Hepatocyte (in vitro differentiated cells): ENCODE measurements around the gene DOK6. TPM values are rescaled to one million over a fixed set of nuclear protein-coding genes. Genes with fewer than 3 reads are reported as not detected.

Source experiments
- DNase-seq: peaks from one replicate; pipeline ENCODE4 v3.0.0-alpha.2; 2016; ENCODE audit warnings: low spot score
- H2AFZ ChIP-seq: fragments of 200-600 bp; sonication (generic); 2 replicates; pipeline ENCODE4 v1.6.0; 2016; ENCODE audit warnings: antibody characterized with exemption, mild to moderate bottlenecking
- H3K27ac ChIP-seq: fragments of 200-600 bp; sonication (generic); 2 replicates; pipeline ENCODE4 v1.5.1; 2016; ENCODE audit warnings: mild to moderate bottlenecking
- H3K27me3 ChIP-seq: fragments of 200-600 bp; sonication (generic); 2 replicates; pipeline ENCODE4 v1.6.1; 2016
- H3K36me3 ChIP-seq: fragments of 200-600 bp; sonication (generic); replicated peaks from 2 replicates; pipeline ENCODE4 v1.5.1; 2016; ENCODE audit warnings: low read depth; ENCODE audit not compliant: insufficient read depth
- H3K4me1 ChIP-seq: fragments of 200-600 bp; sonication (generic); 2 replicates; pipeline ENCODE4 v1.5.1; 2016; ENCODE audit warnings: mild to moderate bottlenecking, moderate library complexity; ENCODE audit not compliant: insufficient read depth
- H3K4me2 ChIP-seq: fragments of 200-600 bp; sonication (generic); 2 replicates; pipeline ENCODE4 v1.6.0; 2016
- H3K4me3 ChIP-seq: fragments of 200-600 bp; sonication (generic); 2 replicates; pipeline ENCODE4 v1.5.1; 2016; ENCODE audit warnings: mild to moderate bottlenecking
- H3K79me2 ChIP-seq: fragments of 200-600 bp; sonication (generic); 2 replicates; pipeline ENCODE4 v1.6.0; 2017; ENCODE audit warnings: mild to moderate bottlenecking
- H3K9me2 ChIP-seq: fragments of 200-600 bp; sonication (generic); replicated peaks from 2 replicates; pipeline ENCODE4 v1.6.0; 2017; ENCODE audit warnings: mild to moderate bottlenecking; ENCODE audit not compliant: insufficient read depth
- H3K9me3 ChIP-seq: fragments of 200-600 bp; sonication (generic); 2 replicates; pipeline ENCODE4 v1.5.1; 2016; ENCODE audit warnings: low read depth, mild to moderate bottlenecking
- H4K20me1 ChIP-seq: fragments of 200-600 bp; sonication (generic); 2 replicates; pipeline ENCODE4 v1.6.0; 2016; ENCODE audit warnings: mild to moderate bottlenecking; ENCODE audit not compliant: insufficient read depth, poor library complexity, severe bottlenecking
- EZH2 ChIP-seq: fragments of 200-600 bp; sonication (generic); IDR thresholded peaks from 2 replicates; pipeline ENCODE4 v1.6.1; 2016; ENCODE audit warnings: antibody characterized with exemption, mild to moderate bottlenecking, borderline replicate concordance
- EZH2phosphoT487 ChIP-seq: fragments of 200-600 bp; sonication (generic); IDR thresholded peaks from one replicate; pipeline ENCODE4 v1.6.1; 2018; ENCODE audit warnings: antibody characterized with exemption, mild to moderate bottlenecking, low read depth, moderate library complexity; ENCODE audit not compliant: unreplicated experiment, severe bottlenecking
- WGBS: methylation state at CpG from one replicate; pipeline ENCODE4 v1.1.6; 2016; ENCODE audit warnings: low lambda C conversion rate; ENCODE audit errors: missing lambda C conversion rate; 5-methylcytosine and 5-hydroxymethylcytosine counted together
- polyA plus RNA-seq: library from polyadenylated mRNA; unstranded; fragments of >200 nt; fragmentation: Nextera tagmentation; extraction: Ambion mirVana; gene quantifications from 2 replicates; pipeline ENCODE4 v1.2.1, GENCODE V29; 2016
- total RNA-seq: library from RNA; depleted of rRNA; stranded (reverse); fragments of >200 nt; gene quantifications from 2 replicates; pipeline ENCODE4 v1.2.3, GENCODE V29; 2014
- TF ChIP-seq, protein P1 (sequence below): fragments of 200-600 bp; sonication (generic); IDR thresholded peaks from 2 replicates; pipeline ENCODE4 v1.5.1; 2016; ENCODE audit warnings: antibody characterized with exemption, mild to moderate bottlenecking; ENCODE audit not compliant: poor library complexity

Gene DOK6
- total and polyA plus RNA-seq, 2 experiments from 2014 or later: 2.6 to 4.0 TPM

GRCh38 chr18:69387186-69387585 lies 13.5 kb upstream of the DOK6 start:
- Histone ChIP-seq H3K27ac (no peak overlapping the region), H3K27me3 (no peaks in the 10 kb centered on the region), H3K4me3 (no peak overlapping the region), H3K9me2 (no peaks in the 10 kb centered on the region), H3K36me3 (no peaks in the 10 kb centered on the region), H3K4me2 (no peak overlapping the region), H4K20me1 (no peaks in the 10 kb centered on the region), H3K4me1 (no peaks in the 10 kb centered on the region), H2AFZ (no peak overlapping the region), H3K9me3 (no peaks in the 10 kb centered on the region), H3K79me2 (no peaks in the 10 kb centered on the region)
- no peak for DNase-seq
- WGBS: 82% methylated on average over 2 of the region's 2 CpGs
- TF ChIP-seq, protein P1, sequence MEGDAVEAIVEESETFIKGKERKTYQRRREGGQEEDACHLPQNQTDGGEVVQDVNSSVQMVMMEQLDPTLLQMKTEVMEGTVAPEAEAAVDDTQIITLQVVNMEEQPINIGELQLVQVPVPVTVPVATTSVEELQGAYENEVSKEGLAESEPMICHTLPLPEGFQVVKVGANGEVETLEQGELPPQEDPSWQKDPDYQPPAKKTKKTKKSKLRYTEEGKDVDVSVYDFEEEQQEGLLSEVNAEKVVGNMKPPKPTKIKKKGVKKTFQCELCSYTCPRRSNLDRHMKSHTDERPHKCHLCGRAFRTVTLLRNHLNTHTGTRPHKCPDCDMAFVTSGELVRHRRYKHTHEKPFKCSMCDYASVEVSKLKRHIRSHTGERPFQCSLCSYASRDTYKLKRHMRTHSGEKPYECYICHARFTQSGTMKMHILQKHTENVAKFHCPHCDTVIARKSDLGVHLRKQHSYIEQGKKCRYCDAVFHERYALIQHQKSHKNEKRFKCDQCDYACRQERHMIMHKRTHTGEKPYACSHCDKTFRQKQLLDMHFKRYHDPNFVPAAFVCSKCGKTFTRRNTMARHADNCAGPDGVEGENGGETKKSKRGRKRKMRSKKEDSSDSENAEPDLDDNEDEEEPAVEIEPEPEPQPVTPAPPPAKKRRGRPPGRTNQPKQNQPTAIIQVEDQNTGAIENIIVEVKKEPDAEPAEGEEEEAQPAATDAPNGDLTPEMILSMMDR: no peak
- TF ChIP-seq EZH2 (no peak), EZH2phosphoT487 (no peak)

DNA sequence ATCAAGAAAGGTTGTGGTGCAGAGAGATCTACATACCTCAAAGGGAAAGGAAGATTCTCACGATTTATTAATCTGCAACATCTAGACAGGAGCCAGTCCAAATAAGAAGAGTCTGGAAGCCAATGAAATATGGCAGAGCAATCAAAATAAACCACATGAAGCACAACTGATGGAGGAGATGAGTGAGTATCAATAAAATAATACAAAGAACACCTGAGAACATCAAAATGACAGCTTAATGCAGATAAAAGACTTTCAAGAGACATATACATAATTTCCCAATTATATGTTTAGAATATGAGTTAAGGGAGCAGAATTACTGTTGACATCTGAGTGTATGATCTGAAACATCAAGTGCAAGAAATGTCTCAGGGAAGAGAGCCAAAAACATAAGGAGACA lies 12.5 kb upstream of the DOK6 start:
- Histone ChIP-seq H3K9me2 (no peaks in the 10 kb centered on the region), H3K36me3 (no peaks in the 10 kb centered on the region), H3K27ac (no peak overlapping the region), H3K79me2 (no peaks in the 10 kb centered on the region), H3K27me3 (no peaks in the 10 kb centered on the region), H3K4me1 (no peaks in the 10 kb centered on the region), H4K20me1 (no peaks in the 10 kb centered on the region), H3K4me2 (no peak overlapping the region), H2AFZ (no peak overlapping the region), H3K4me3 (no peak overlapping the region), H3K9me3 (no peaks in the 10 kb centered on the region)
- WGBS: 86% methylated on average over 1 of the region's 1 CpG
- TF ChIP-seq, protein P1: no peak
- TF ChIP-seq EZH2: no peak
- TF ChIP-seq EZH2phosphoT487: no peak
- DNase-seq: no peak

DNA sequence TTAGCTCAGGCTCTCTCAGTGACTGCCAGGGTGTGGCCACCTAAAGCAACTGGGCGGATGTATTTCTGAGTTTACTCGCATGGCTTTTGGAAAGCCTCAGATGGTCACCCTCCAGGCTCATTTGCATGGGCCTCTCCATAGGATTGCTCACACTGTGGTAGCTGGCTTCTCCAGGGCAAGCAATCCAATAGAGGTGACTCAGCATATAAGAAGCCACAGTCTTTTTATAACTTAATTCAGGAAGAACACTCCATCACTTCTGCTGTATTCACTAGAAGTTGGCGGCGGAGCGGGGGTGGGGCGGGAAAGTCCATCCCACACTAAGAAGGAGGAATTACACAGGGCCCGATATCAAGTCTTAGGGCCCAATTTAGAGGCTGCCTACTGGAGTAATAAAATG lies 3.6 kb upstream of the DOK6 start:
- DNase-seq: no peak
- WGBS: 93% methylated on average over 7 of the region's 7 CpGs
- no peaks in the 10 kb centered on the region for H3K79me2 ChIP-seq
- H3K36me3 ChIP-seq: no peaks in the 10 kb centered on the region
- H3K4me2 ChIP-seq: no peak overlapping the region
- no peaks in the 10 kb centered on the region for H3K9me3 ChIP-seq
- no peaks in the 10 kb centered on the region for H3K4me1 ChIP-seq
- H2AFZ ChIP-seq: no peak overlapping the region
- no peaks in the 10 kb centered on the region for H3K9me2 ChIP-seq
- H3K4me3 ChIP-seq: no peak overlapping the region
- no peaks in the 10 kb centered on the region for H4K20me1 ChIP-seq
- H3K27me3 ChIP-seq: peaks cover 10% of the 10 kb centered on the region
- no peak overlapping the region for H3K27ac ChIP-seq
- TF ChIP-seq EZH2phosphoT487: no peak
- TF ChIP-seq EZH2: no peak
- TF ChIP-seq, protein P1: no peak

GRCh38 chr18:69399253-69399652 lies 1.4 kb upstream of the DOK6 start:
- peak overlapping the region; percentile 94 for H3K4me2 ChIP-seq
- H3K27me3 ChIP-seq: peaks cover 24% of the 10 kb centered on the region
- no peak for TF ChIP-seq EZH2phosphoT487
- no peak for TF ChIP-seq EZH2
- TF ChIP-seq, protein P1: no peak
- peaks cover 3% of the 10 kb centered on the region for H3K4me1 ChIP-seq
- no peaks in the 10 kb centered on the region for H3K9me3 ChIP-seq
- 53% methylated on average over 3 of the region's 3 CpGs for WGBS
- H3K9me2 ChIP-seq: no peaks in the 10 kb centered on the region
- peak overlapping the region; percentile 90 for H2AFZ ChIP-seq
- no peak overlapping the region for H3K27ac ChIP-seq
- H3K79me2 ChIP-seq: no peaks in the 10 kb centered on the region
- H3K4me3 ChIP-seq: no peak overlapping the region
- no peak for DNase-seq
- no peaks in the 10 kb centered on the region for H4K20me1 ChIP-seq
- no peaks in the 10 kb centered on the region for H3K36me3 ChIP-seq
